LHCN-M2 (cell line): ENCODE results near the gene CBFA2T3. TPM values are rescaled to one million over a fixed set of nuclear protein-coding genes. Genes with fewer than 3 reads are reported as not detected.

Source experiments
- total RNA-seq: library from RNA; depleted of rRNA; stranded (reverse); fragments of >200 nt; gene quantifications from 2 replicates; pipeline ENCODE4 v1.2.3, GENCODE V29; 2014; rRNA removed

Gene CBFA2T3
- total RNA-seq, 1 experiment from 2014 or later = not detected

Other genes with a start within 250 kb of the CBFA2T3 start
- gene PIEZO1, start 192.0 kb downstream of the CBFA2T3 start, total RNA-seq = 138 and 140 TPM in 2 replicates
- gene CDT1, start 173.4 kb downstream of the CBFA2T3 start, total RNA-seq = 44.9 and 53.4 TPM in 2 replicates
- gene APRT, start 165.3 kb downstream of the CBFA2T3 start, total RNA-seq = 142 and 145 TPM in 2 replicates
- 17.1 and 21.5 TPM in 2 replicates for gene GALNS, start 120.3 kb downstream of the CBFA2T3 start, total RNA-seq
- 31.1 and 49.6 TPM in 2 replicates for gene TRAPPC2L, start 120.1 kb downstream of the CBFA2T3 start, total RNA-seq
- gene PABPN1L, start 110.5 kb downstream of the CBFA2T3 start, total RNA-seq = not detected in 2 replicates
- gene ACSF3, start 116.6 kb upstream of the CBFA2T3 start, total RNA-seq = 18.3 and 18.9 TPM in 2 replicates
- 186 and 201 TPM in 2 replicates for gene CDH15, start 194.5 kb upstream of the CBFA2T3 start, total RNA-seq
- gene SLC22A31, start 223.3 kb upstream of the CBFA2T3 start, total RNA-seq = 0.06 TPM in 1 of 2 replicates, not detected in the other
- gene ZNF778, start 240.5 kb upstream of the CBFA2T3 start, total RNA-seq = 7.6 and 9.0 TPM in 2 replicates